ENCODE measurements around the gene PCSK6.

The PCSK6 gene

DNA sequence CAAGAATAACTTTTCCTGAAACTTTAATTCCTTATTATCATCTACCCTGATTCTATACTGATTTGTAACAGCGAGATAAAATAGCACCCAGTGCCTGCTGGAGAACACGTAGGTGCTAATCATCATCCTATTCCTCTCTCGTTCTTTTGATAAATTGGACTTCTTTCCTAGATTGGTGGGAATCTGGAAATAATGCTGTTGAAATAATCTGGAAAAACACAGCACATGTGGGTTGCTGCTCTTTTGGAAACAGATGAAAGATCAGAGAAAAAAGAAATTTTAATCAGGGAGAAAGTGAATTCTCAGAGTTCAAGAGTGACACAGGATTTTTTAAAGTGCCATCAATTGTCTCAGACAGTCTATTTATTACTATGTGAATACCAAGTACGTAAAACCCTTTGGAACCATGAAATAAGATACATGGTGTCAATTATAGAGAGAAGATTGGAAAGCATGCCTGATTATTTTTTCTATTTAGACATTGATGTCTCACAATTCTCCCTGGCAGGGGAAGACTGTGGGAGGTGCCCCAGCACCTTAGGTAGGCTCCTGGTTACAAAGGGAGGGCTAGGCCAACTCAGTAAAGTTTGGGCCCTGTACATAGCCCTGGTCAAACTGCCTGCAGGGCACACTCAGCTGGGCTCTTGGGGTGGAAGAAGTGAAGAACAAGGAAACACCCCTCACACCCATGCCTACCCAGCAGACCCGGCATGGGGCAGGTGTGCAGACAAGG is 134.4 kb downstream of the PCSK6 start:
- no peak overlapping the region for H3K27ac ChIP-seq (ENCODE audit: low read depth, low read length)
- H3K36me3 ChIP-seq (ENCODE audit: low read length) = no peaks in the 10 kb centered on the region
- no peak overlapping the region for H3K4me2 ChIP-seq (ENCODE audit: low read depth, low read length, poor library complexity, severe bottlenecking)
- no peaks in the 10 kb centered on the region for H3K9me3 ChIP-seq (ENCODE audit: insufficient read depth, low read length)
- no peaks in the 10 kb centered on the region for H3F3A ChIP-seq (ENCODE audit: insufficient read depth)
- H3K9ac ChIP-seq (ENCODE audit: low read length) = no peak overlapping the region
- no peaks in the 10 kb centered on the region for H4K20me1 ChIP-seq (ENCODE audit: low read depth, low read length)
- H3K4me3 ChIP-seq (ENCODE audit: insufficient read depth, low read length, poor library complexity, severe bottlenecking) = no peak overlapping the region
- H2AFZ ChIP-seq (ENCODE audit: low read depth, low read length, severe bottlenecking) = no peak overlapping the region
- H3K79me2 ChIP-seq (ENCODE audit: insufficient read depth, low read length) = no peaks in the 10 kb centered on the region
- TF ChIP-seq, protein P1, sequence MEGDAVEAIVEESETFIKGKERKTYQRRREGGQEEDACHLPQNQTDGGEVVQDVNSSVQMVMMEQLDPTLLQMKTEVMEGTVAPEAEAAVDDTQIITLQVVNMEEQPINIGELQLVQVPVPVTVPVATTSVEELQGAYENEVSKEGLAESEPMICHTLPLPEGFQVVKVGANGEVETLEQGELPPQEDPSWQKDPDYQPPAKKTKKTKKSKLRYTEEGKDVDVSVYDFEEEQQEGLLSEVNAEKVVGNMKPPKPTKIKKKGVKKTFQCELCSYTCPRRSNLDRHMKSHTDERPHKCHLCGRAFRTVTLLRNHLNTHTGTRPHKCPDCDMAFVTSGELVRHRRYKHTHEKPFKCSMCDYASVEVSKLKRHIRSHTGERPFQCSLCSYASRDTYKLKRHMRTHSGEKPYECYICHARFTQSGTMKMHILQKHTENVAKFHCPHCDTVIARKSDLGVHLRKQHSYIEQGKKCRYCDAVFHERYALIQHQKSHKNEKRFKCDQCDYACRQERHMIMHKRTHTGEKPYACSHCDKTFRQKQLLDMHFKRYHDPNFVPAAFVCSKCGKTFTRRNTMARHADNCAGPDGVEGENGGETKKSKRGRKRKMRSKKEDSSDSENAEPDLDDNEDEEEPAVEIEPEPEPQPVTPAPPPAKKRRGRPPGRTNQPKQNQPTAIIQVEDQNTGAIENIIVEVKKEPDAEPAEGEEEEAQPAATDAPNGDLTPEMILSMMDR (IDR thresholded peaks at IDR 0.05; ENCODE audit: insufficient read depth, low read length, poor library complexity, severe bottlenecking) = no peak
- TF ChIP-seq EZH2phosphoT487 (conservative IDR thresholded peaks at IDR 0.05; ENCODE audit: low read length) = no peak
- no peaks in the 10 kb centered on the region; the same call in 1 of the 2 replicates for H3K27me3 ChIP-seq (ENCODE audit: low read length)
- H3K9me2 ChIP-seq (replicated peaks; ENCODE audit: insufficient read depth, low read length) = no peaks in the 10 kb centered on the region

DNA sequence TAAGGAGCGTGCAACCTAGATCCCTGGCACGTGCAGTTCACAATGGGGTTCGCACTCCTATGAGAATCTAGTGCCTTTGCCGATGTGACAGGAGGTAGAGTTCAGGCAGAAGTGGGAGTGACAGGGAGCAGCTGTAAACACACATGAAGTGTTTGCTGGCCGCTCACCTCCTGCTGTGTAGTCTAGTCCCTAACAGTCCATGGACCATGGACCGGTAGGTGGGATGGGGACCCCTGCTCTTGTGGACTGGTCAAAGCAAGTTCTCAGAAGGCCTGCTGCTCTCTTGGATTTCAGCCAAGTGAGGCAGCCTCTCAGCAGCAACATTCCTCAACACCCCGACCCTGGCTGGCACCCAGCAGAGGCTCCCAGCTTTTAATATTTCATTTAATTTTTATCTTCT is 136.3 kb downstream of the PCSK6 start:
- H3F3A ChIP-seq (ENCODE audit: insufficient read depth) = no peaks in the 10 kb centered on the region
- no peaks in the 10 kb centered on the region for H3K36me3 ChIP-seq (ENCODE audit: low read length)
- no peaks in the 10 kb centered on the region for H3K9me3 ChIP-seq (ENCODE audit: insufficient read depth, low read length)
- H3K9ac ChIP-seq (ENCODE audit: low read length) = no peak overlapping the region
- H4K20me1 ChIP-seq (ENCODE audit: low read depth, low read length) = no peaks in the 10 kb centered on the region
- no peak overlapping the region for H2AFZ ChIP-seq (ENCODE audit: low read depth, low read length, severe bottlenecking)
- H3K4me2 ChIP-seq (ENCODE audit: low read depth, low read length, poor library complexity, severe bottlenecking) = no peak overlapping the region
- no peaks in the 10 kb centered on the region for H3K9me2 ChIP-seq (replicated peaks; ENCODE audit: insufficient read depth, low read length)
- no peak overlapping the region for H3K27ac ChIP-seq (ENCODE audit: low read depth, low read length)
- no peaks in the 10 kb centered on the region for H3K79me2 ChIP-seq (ENCODE audit: insufficient read depth, low read length)
- no peak overlapping the region for H3K4me3 ChIP-seq (ENCODE audit: insufficient read depth, low read length, poor library complexity, severe bottlenecking)
- TF ChIP-seq EZH2phosphoT487 (conservative IDR thresholded peaks at IDR 0.05; ENCODE audit: low read length) = no peak
- TF ChIP-seq, protein P1 (IDR thresholded peaks at IDR 0.05; ENCODE audit: insufficient read depth, low read length, poor library complexity, severe bottlenecking) = no peak
- H3K27me3 ChIP-seq (ENCODE audit: low read length) = no peaks in the 10 kb centered on the region; the same call in 1 of the 2 replicates

DNA sequence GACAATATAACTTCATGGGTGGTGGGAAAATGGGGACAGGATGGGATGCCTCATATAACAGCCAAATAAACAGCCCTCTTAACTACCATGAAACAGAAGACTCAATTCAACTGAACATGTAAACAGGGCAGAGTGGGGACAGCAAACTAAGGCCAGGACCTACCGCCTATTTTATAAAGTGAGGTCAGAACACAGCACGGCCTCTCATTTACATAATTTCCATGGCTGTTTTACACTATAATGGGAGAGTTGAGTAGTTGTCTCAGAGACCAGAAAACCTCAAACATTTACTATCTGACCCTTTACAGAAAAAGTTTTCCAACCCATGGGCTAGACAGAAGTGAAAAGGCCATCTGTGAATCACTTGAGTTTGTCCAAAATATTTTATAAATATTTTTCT is 137.8 kb downstream of the PCSK6 start:
- Histone ChIP-seq H3F3A (ENCODE audit: insufficient read depth) (no peaks in the 10 kb centered on the region), H3K9ac (ENCODE audit: low read length) (no peak overlapping the region), H3K4me3 (ENCODE audit: insufficient read depth, low read length, poor library complexity, severe bottlenecking) (no peak overlapping the region), H3K27ac (ENCODE audit: low read depth, low read length) (no peak overlapping the region), H3K9me3 (ENCODE audit: insufficient read depth, low read length) (no peaks in the 10 kb centered on the region), H2AFZ (ENCODE audit: low read depth, low read length, severe bottlenecking) (no peak overlapping the region), H3K36me3 (ENCODE audit: low read length) (no peaks in the 10 kb centered on the region), H3K4me2 (ENCODE audit: low read depth, low read length, poor library complexity, severe bottlenecking) (no peak overlapping the region), H4K20me1 (ENCODE audit: low read depth, low read length) (no peaks in the 10 kb centered on the region), H3K79me2 (ENCODE audit: insufficient read depth, low read length) (no peaks in the 10 kb centered on the region), H3K27me3 (ENCODE audit: low read length) (no peaks in the 10 kb centered on the region; the same call in 1 of the 2 replicates), H3K9me2 (replicated peaks; ENCODE audit: insufficient read depth, low read length) (no peaks in the 10 kb centered on the region)
- TF ChIP-seq, protein P1 (IDR thresholded peaks at IDR 0.05; ENCODE audit: insufficient read depth, low read length, poor library complexity, severe bottlenecking) = no peak
- TF ChIP-seq EZH2phosphoT487 (conservative IDR thresholded peaks at IDR 0.05; ENCODE audit: low read length) = no peak
